HG03108 (cell line): Measurements from ENCODE around the gene LRFN2.

Source experiments
- ATAC-seq: cut with Tn5 transposase; IDR thresholded peaks from one replicate; pipeline ENCODE4 v1.9.1; 2021; ENCODE audit warnings: moderate library complexity; ENCODE audit not compliant: unreplicated experiment

The LRFN2 gene

DNA sequence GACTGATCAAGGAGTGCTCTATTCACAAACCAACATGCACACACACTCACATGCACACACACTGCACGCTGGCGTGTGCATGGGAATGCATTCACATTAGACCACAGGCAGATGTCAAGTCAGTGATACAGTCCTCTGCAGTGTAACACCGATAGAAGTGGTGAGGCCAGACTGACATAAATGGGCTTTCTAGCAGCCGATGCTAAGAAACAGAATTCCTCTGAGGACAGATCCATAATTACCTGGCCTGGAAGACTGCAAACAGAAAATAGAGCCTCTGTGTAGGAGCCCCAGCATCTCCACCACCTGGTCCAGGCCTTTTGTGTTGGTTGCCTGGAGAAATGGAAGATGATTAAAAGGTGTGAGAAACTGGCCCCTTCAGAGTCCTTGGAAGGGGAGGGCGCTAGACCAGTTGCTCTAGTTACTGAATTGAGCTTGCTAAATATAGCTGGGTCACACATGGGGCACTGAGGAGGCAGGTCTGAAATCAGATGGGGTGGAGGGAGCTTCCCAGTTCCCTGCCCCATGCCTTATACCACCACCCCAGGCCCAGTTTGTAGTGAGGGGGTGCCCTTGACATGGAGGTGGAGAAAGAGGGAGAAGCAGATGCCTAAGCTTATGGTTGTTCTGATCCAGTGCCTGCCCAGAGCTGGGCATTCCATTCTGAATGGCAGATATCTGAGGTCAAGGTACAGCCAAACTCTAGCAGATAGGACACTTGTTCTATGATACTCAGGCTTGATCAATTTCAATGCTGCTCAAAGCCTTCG, 233.8 kb downstream of the LRFN2 start:
- no peak for ATAC-seq

DNA sequence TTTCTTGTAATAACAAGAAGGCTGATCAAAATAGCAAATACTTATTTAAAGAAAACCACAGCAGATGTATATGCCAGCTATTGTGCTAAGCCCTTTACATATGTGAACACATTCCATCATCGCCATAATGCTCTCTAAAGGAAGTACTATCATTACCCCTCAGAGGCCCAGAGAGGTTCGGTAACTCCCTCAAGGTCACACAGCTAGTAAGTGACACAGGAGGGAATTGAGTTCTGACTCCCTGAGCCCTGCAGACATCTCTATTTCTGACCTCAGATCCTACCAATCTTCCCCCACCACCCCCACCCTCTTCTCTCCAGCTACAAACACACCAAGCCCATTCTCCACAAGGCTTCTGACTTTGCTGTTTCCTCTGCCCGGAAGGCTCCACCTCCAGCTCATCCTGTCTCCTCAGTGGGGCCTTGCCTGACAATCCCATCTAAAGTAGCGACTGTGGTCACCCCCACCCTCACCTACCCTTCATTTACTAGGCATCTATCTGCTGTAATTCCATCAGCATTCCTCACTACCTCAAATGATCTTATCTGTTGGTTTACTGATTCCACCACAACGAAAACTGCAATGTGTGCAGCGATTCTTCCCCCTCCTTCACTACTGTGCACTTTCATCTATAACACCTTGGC, 234.5 kb downstream of the LRFN2 start:
- ATAC-seq: no peak

DNA sequence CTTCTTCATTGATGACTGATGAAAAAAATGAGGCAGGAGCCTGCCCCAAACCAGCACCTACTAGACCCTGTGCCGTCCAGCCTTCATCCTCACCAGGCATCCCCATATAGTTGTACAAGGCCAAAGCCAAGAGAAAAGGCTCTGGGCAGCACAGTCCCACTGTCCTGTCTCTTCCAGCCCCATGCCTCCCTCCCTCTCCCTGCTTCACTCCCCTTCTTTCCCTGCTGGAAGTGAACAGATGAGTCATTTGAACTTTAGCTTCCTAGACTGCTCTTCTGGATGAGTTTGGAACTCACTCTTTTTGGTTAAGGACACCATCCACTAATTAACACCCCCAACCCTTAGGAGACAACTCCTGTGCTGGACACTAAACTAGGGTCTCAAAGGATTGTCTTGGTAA, 235.2 kb downstream of the LRFN2 start:
- no peak for ATAC-seq

DNA sequence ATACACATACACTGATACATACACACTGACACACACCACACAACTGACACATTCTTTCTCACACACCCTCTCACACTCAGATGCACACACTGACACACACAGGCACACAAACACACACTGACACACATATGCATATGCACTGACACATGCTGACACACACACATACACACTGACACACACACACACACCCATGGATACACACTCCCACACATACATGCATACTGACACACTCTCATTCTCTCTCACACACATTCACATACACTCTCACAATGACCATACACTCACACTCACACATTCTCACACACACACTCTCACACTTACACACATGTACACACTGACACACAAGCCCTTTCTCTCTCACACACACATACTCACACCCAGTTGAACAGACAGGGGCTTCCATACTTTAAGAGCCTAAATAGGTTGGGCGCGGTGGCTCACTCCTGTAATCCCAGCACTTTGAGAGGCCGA, 236.4 kb downstream of the LRFN2 start:
- no peak for ATAC-seq

DNA sequence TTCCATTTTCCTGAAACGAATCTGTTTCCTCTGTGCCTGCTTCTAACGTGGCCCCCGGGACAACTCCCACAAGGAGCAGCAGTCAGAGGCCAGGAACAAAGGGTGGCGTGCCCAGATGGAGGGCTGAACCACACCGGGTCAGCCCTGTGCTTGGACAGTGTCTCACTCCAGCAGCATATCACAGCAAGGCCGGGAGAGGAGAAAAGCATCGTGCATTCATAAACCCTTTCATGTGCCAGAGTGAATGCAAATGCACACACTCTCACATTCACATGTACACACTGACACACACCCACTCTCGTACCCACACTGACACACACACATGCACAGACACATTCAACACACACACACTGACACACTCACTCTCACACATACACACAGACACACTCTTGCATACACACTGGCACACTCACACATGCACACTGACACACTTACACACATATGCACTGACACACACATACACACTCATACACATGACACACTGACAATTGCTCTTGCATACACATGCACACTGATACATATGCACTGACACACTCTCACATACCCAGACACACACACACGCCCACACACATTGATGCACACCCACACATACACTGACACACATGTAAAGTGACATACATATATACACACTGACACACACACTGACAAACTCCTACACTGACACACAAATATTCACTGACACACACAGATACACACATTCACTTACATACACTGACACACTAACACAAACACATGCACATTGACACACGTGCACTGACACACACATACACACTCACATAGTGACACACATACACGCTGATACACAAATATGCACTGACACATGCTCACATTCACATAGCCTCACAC, 237.0 kb downstream of the LRFN2 start:
- ATAC-seq: no peak

DNA sequence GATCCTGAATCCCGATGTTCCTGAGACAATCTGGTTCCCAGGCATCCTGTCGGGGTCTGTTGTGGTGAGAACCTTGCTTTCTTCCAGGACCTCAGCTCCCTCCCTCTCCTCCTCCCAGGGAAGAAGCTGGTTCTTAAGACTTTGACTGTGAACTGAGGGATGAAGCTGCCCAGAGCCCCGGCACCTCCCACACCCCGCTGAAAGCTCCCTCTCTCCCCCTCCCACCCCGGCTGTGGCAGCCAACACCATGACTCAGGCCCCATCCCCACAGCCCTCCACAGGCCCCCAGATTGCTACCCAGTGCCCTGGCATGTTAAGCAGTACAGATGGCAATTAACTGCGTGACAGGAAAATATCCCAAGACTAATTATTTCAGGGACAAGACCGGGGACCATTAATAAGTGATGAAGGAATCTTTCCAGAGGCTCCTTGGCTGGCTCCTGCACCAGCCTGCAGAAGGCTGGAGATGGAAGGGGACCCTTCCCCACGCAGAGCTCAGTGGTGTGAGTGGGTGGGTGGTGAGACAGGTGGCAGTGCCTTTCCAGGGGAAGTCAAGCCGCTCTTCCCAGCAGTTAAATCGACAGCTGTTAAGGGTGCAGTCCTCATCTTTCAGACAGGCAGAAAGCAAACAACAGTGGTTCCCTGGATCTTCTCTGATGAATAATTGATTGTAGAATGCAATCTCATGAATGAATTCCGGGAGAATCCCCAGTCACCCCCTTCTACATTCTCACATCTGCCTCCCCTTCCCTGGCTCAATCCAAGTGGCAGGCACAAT, 237.9 kb downstream of the LRFN2 start:
- no peak for ATAC-seq

DNA sequence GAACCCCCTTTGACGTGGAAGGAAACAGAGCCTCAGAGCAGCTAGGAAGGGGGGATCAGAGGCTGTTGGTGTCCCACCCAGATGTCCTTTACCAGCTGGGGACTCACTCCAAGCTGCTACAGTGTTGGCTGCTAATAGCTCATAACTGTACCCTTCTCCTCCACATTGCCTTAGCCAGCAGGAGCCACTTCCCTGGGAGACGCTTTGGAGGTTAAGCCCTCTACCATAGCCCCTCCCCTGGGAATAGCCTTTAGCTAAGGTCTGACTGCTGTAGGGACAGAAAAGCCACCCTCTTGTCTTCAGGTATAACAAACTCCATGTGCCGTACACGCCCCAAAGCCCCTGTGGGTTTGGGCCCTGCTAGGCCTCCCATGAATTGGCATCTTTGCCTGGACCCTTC, 238.6 kb downstream of the LRFN2 start:
- ATAC-seq: no peak

DNA sequence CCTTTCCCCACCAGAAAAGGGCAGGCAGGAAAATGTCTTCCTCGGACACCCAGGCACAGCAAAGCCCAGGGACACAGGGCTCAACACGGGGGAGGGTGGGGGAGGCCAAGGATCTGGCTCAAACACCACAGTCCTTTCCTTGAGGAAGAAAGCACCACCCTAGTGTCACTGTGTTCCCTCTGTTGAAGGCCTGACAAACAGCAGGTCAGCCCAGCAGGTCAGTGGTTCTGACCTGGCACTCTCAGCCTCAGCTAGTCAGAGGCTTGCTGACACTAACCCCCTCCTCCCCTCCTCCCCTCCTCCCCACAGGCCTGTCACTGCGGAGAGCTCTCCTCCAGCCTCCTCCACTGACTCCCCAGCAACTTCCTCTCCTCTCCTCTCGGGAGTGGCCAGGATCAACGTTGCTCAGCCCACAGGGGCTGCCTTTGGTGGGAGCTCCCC, 239.6 kb downstream of the LRFN2 start:
- ATAC-seq: no peak

DNA sequence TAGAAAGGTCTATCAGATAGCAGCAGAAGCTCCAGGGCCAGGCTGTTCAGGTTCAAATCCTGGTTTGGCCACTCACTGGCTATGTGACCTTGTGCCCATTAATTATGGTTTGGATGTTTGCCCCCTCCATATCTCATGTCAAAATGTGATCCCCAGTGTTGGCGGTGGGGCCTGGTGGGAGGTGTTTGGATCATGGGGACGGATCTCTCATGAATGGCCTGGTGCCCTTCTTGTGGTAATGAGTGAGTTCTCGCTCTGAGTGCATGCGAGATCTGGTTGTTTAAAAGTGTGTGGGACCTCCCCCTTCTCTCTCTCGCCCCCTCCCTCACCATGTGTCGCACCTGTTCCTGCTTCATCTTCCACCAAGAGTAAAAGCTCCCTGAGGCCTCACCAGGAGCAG, 240.9 kb downstream of the LRFN2 start:
- ATAC-seq: no peak

DNA sequence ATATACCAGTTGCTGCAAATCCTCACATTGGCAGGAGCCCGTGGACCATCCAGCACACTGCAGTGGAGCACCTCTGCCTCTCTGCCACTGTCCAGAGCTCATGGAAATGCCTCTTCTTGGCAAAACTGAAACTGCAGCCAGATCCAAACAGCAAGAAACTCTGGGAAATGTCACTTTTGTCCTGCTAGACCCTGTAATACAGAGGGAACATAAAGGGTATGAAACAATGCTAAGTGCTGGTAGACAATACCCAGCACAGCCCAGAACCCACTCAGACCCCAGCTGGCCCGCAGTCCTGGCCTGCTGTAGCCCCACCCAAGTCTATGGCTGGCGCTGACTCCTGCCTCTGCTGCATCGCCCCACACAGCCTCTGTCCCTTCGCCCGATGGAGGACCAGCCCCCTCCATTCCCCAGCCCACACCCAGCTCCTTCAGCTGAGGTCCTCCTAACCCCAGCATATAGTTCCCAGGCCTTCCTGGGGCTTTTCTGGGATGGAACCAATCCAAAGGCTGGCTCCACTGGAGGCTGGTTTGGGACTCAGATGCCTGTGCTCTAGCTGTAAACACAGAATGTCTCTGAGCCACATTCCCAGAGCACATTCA, 242.5 kb downstream of the LRFN2 start:
- ATAC-seq: no peak

DNA sequence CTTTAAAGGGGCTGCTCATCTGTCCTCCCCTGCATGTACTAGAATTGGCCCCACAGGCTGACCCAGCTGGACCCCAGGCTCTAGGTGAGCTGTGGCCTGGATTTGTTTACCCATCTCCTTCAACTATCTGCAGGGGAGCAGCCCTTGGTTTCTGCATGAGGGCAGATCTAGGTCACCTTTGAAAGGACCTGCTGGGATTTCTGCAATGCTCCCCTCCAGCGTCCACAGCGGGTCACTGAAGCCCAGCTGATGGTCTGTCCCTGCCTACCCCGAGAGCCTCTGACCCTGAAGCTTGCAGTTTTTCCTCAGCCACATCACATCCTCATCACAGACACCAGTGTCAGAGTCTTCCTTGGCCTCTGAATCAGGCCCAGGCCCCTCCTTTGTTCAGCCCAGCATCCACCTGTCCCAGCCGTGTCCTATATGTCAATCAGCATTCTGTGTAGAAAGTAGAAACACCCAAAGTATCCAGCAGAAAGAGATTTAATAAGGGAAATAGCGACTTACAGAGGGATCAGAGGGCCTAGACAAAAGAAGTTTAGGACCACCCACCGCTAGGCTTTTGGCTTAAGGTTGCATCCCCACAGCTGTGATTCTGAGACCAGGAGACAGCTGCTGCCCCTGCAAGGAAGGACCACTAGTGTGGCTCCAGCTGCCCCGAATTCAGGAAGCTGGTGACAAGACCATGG, 243.1 kb downstream of the LRFN2 start:
- ATAC-seq: no peak

DNA sequence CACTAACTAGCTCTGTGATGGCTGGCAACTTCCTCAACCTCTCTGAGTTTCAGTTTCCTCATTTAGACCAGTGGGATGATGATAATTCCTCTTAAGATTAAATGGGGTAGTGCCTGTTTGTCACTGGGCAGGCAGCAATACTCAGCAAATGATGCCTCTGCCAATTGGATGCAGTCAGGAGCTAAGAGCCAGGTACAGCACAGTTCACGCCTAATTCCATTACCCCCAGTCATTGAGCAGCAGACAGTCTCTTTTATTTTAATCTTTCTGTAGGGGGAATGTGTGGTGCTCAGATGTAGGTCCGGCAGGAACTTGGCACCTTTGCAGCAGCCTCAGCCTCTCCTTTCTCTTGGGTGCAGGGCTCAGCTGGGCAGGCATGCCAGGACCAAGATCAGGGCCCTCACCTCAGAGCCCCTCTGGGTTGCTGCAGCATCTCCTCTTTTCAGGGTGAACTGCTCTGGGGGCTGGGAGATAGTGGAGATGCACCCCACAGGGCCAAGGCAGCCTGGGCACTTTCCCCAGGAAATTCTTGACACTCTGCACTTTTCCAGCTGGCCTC, 243.8 kb downstream of the LRFN2 start:
- ATAC-seq: no peak

DNA sequence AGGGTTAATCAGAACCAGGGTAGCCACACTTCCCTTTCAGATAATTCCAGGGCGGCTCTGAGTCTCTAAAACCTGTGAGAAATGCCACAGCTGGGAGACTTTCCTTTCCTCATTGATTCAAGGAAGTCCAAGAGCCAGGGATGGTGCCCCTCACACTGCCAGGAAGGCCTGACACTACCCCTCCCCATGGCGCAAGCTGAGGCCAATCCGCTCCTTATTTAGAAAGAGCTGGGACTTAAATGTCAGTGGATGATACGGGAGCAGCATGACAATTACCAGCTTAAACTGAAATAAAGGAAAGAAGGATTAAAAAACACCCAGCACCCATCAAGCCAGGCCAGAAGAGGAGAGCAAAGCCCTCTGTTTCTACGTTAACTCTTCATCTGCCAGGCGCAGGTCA, 244.4 kb downstream of the LRFN2 start:
- ATAC-seq: no peak

DNA sequence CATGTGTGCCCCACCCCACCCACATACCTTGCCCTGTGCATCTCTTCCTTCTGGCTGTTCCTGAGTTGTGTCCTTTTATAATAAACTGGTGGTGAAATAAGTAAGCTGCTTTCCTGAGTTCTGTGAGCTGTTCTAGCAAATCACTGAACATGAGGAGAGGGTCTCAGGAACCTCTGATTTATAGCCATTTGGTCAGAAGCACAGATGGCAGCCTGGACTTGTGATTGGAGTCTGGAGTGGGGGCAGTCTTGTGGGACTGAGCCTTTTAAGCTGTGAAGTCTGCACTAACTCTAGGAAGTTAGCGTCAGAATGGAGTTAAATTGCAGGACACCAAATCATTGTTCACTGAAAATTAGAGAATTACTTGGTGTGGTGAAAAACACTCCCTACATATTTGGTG, 245.4 kb downstream of the LRFN2 start:
- ATAC-seq: no peak
